ENCODE data around the gene REL.
"Not testable (repeated sequence)": the region's sequence is repeated elsewhere in the genome, so short reads cannot be mapped to it uniquely, and the experiment has no call there.

- TF ChIP-seq POLR2A (IDR thresholded peaks at IDR 0.05; ENCODE audit: low read depth, low read length); CTCF (conservative IDR thresholded peaks at IDR 0.05; ENCODE audit: low read depth, low read length); RAD21 (IDR thresholded peaks at IDR 0.05; ENCODE audit: low read length); RFX5 (IDR thresholded peaks at IDR 0.05; ENCODE audit: low read depth, low read length); RCOR1 (IDR thresholded peaks at IDR 0.05; ENCODE audit: insufficient replicate concordance, low read length); SMC3 (IDR thresholded peaks at IDR 0.05; ENCODE audit: low read depth, low read length); FOS (IDR thresholded peaks at IDR 0.05; ENCODE audit: low read depth, low read length): not testable (repeated sequence)
Observed at GRCh38 chr2:60889581-60890392, 8.4 kb downstream of the REL start.

Data from IMR-90 (cell line).